Stimulated activated CD8-positive, alpha-beta memory T cell treated with anti-CD3 and anti-CD28 coated beads, Interleukin-4, amount 100 ng/mL, for 1 hour (primary cell): ENCODE data around the gene DNAJB13.

Source experiments
- DNase-seq, 2 donors: peaks; one replicate each; pipeline ENCODE4 v3.0.0-alpha.2; 2020; ENCODE audit warnings: low read depth in 2 of 2, low spot score in 1 of 2

The DNAJB13 gene

GRCh38 chr11:74012074-74012809, 61.4 kb downstream of the DNAJB13 start:
- DNase-seq: no peak

DNA sequence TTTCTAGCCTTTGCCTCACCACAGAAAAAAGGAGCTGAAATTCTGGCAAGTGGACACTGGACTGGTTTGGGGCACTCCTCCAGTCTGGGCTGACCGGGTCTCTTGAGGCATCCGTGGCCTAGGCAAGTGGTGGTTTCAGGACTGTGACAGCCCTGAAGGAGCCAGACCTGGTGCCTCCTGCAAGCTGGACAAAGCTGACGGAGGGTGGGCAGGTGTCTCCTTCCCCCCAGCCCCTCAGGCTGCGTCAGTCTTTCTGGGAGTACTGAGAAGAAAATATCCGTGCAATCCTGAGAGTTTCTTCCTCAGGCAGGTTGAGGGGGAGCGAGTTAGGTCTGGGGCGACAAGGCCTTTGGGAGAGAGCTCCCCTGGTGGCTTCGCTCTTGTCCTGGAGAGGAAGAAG, 62.3 kb downstream of the DNAJB13 start:
- no peak for DNase-seq

DNA sequence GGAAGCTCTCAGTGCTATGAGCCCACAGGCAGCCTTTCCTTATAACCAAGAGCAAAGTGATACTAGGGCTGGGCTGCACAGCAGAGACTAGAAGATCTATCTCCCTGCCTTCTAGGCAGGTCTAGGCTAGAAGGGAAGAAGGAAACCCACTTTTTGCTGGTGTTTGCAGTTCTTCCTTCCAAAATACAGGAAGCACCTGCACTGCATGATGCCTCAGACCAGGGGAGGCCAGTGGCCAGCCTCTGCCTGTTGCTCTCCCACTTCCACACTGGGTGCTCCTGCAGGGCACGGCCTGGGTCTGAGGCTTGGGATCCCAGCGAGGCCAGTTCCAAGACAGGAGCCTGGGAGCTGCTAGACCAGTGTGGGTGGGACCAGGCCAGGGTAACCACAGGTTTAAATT, 64.1 kb downstream of the DNAJB13 start:
- no peak for DNase-seq

GRCh38 chr11:74015919-74016684, 65.3 kb downstream of the DNAJB13 start:
- DNase-seq: no peak

DNA sequence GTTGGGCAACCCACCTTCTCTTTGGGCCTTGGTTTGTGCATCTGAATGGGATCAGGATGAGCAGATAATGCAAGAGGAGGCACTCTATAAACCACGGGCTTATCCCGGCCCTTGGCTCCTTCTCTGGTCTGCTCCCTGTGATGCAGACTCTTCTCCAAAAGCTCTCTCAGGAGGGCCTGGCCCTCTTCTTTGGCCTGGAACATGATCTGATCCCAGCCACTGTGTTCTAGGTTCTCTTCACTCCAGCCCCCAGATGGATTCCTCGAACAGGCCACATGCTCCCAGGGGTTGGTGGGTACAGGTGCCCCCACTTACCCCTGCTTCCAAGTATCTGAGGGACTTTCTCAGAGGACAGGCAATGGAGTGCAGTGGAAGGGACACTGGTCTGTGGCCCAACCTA, 66.8 kb downstream of the DNAJB13 start:
- no peak for DNase-seq

GRCh38 chr11:74018331-74019005, 67.6 kb downstream of the DNAJB13 start:
- DNase-seq: no peak

DNA sequence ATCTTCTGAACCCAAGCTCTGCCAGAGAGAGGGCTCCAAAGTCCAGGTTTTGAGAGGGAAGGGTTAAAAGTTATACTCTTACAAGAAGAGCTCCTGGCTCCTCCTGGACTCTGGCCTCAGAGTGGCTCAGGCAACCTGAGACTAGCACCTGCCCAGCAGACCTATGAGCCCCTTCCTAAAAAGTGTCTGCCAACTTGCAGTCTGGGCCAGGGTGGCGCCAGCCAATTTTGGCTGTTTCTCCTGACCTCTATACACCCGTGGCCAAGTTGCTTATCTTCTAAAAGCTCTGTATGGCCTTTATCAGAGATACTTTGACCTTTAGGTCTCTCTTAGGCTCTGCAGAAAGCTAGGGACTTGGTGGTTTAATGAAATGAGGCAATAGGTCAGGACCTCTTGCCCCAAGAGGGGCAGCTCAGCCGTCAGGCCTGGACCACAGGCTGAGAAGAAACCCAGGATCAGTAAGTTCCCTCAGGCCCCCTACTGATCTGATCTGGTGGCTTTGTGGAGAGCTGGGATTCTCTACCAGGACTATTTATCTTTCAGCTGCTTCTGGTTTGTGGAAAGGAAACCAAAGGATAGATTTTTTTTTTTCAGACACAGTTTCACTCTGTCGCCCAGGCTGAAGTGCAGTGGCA, 68.4 kb downstream of the DNAJB13 start:
- no peak for DNase-seq

GRCh38 chr11:74019860-74020259, 69.0 kb downstream of the DNAJB13 start:
- DNase-seq: no peak
